ENCODE data around the gene SLC39A11.

DNA sequence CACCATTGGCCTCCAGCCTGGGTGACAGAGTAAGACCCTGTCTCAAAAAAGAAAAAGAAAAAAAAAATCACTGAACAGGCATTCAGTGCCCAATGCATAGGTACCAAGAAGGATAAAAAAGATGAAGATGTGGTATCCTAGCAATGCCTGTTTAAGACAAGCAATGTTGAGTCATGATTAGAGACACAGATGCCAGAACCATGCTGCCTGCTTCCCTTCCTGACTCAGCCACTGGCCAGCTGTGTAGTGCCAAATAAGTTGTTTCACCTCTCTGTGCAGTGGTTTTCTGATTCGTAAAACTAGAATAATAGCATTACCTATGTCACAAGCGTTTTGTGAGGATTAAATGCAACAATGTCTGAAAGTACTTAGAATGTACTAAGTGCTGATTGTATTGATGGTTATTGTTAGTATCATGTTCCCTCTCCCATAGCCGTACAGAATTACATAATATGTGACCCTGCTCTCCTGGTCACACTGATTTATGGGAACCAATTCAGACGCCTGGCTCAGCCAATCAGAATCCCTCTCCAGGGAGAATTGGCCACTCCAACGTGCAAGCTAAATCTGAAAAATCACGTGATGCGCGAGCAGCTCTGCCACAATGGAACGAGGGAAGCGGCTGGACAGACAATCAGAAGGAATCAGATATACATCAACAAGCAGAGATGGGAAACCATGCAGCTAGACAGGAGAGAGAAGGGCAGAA lies 241.9 kb downstream of the SLC39A11 start:
- TF ChIP-seq CTCF (IDR thresholded peaks at IDR 0.05) (no peak), POLR2A (IDR thresholded peaks at IDR 0.05) (no peak)

Data from testis (tissue), 2 donors.